ENCODE measurements around the gene SPDYE16.
"Not testable (repeated sequence)": the region's sequence is repeated elsewhere in the genome, so short reads cannot be mapped to it uniquely, and the experiment has no call there.

DNA sequence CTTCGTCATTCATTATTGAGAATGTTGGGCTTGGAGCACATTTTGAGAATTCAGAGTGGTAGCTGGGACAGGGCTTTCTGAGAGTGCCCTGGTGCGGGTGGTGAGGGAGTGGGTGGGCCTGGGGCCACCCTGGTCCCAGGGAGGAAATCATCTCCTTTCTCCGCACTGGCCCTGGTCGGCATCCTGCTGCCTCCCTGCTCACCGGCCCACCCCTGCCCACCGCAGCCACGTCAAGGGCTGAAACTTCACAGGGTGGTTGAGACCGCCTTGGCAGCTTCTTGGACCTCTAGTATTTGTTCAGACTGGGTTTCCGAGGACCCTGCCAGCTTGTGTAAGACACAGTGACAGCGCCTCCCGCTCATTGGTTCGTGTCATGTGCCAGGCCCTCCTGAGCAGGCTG lies 58.6 kb downstream of the SPDYE16 start:
- TF ChIP-seq, protein P1, sequence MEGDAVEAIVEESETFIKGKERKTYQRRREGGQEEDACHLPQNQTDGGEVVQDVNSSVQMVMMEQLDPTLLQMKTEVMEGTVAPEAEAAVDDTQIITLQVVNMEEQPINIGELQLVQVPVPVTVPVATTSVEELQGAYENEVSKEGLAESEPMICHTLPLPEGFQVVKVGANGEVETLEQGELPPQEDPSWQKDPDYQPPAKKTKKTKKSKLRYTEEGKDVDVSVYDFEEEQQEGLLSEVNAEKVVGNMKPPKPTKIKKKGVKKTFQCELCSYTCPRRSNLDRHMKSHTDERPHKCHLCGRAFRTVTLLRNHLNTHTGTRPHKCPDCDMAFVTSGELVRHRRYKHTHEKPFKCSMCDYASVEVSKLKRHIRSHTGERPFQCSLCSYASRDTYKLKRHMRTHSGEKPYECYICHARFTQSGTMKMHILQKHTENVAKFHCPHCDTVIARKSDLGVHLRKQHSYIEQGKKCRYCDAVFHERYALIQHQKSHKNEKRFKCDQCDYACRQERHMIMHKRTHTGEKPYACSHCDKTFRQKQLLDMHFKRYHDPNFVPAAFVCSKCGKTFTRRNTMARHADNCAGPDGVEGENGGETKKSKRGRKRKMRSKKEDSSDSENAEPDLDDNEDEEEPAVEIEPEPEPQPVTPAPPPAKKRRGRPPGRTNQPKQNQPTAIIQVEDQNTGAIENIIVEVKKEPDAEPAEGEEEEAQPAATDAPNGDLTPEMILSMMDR (IDR thresholded peaks at IDR 0.05), result not testable (repeated sequence)
- TF ChIP-seq POLR2A (IDR thresholded peaks at IDR 0.05), result not testable (repeated sequence)

All from adrenal gland (tissue), 5 donors.